ENCODE results near the gene LYRM1. TPM values are rescaled to one million over a fixed set of nuclear protein-coding genes. Genes with fewer than 3 reads are reported as not detected.

Gene LYRM1
- polyA plus RNA-seq, 1 of the 3 experiments (the other 2 are of a cell fraction) = 18.1 TPM

GRCh38 chr16:20923876-20924275, 23.3 kb downstream of the LYRM1 start:
- H3K27ac ChIP-seq (ENCODE audit: low read depth in 2 of 2, low read length in 1 of 2) = no peak overlapping the region
- no peaks in the 10 kb centered on the region for H3F3A ChIP-seq (replicated peaks; ENCODE audit: insufficient read depth)
- no peaks in the 10 kb centered on the region for H3K27me3 ChIP-seq (ENCODE audit: insufficient read depth)
- no peak overlapping the region for H3K9ac ChIP-seq
- no peak overlapping the region for H2AFZ ChIP-seq (ENCODE audit: low read depth)
- no peaks in the 10 kb centered on the region for H3K79me2 ChIP-seq (ENCODE audit: insufficient read depth)
- no peak overlapping the region for H3K4me3 ChIP-seq (ENCODE audit: low read depth in 2 of 2, low read length in 1 of 2)
- no peaks in the 10 kb centered on the region for H3K4me1 ChIP-seq (ENCODE audit: control insufficient read depth in 1 of 2, insufficient read depth in 2 of 2, low read depth in 1 of 2, low read length in 1 of 2)
- no peak for DNase-seq
- no peak for TF ChIP-seq EP300 (IDR thresholded peaks at IDR 0.05; ENCODE audit: borderline replicate concordance in 1 of 2, low read depth in 1 of 2, low read length in 1 of 2)
- no peak for TF ChIP-seq MXI1 (IDR thresholded peaks at IDR 0.05; ENCODE audit: low read depth, low read length)
- no peak for TF ChIP-seq NFIC (IDR thresholded peaks at IDR 0.05; ENCODE audit: borderline replicate concordance)
- TF ChIP-seq TCF12 (IDR thresholded peaks at IDR 0.05) = no peak
- no peak overlapping the region for H3K4me2 ChIP-seq
- ChIA-PET CTCF (no interaction called here), POLR2A (no interaction called here)
- no peaks in the 10 kb centered on the region for H3K36me3 ChIP-seq (replicated peaks in 1 of 2; ENCODE audit: control insufficient read depth in 1 of 2, insufficient read depth in 2 of 2, low read length in 1 of 2)
- no peaks in the 10 kb centered on the region for H3K9me3 ChIP-seq
- no peaks in the 10 kb centered on the region for H4K20me1 ChIP-seq (ENCODE audit: insufficient read depth)
- WGBS (ENCODE audit: low lambda C conversion rate) = 91% methylated on average over 3 of the region's 3 CpGs
- no peaks in the 10 kb centered on the region for H3K9me2 ChIP-seq

GRCh38 chr16:20925751-20926150, 25.2 kb downstream of the LYRM1 start:
- Histone ChIP-seq H2AFZ (ENCODE audit: low read depth) (no peak overlapping the region), H3K9me2 (no peaks in the 10 kb centered on the region), H3K79me2 (ENCODE audit: insufficient read depth) (no peaks in the 10 kb centered on the region), H3K4me2 (no peak overlapping the region), H4K20me1 (ENCODE audit: insufficient read depth) (no peaks in the 10 kb centered on the region), H3K27ac (ENCODE audit: low read depth in 2 of 2, low read length in 1 of 2) (no peak overlapping the region), H3K9ac (no peak overlapping the region), H3F3A (replicated peaks; ENCODE audit: insufficient read depth) (no peaks in the 10 kb centered on the region), H3K4me3 (ENCODE audit: low read depth in 2 of 2, low read length in 1 of 2) (no peak overlapping the region), H3K9me3 (no peaks in the 10 kb centered on the region), H3K27me3 (ENCODE audit: insufficient read depth) (no peaks in the 10 kb centered on the region), H3K36me3 (replicated peaks in 1 of 2; ENCODE audit: control insufficient read depth in 1 of 2, insufficient read depth in 2 of 2, low read length in 1 of 2) (no peaks in the 10 kb centered on the region), H3K4me1 (ENCODE audit: control insufficient read depth in 1 of 2, insufficient read depth in 2 of 2, low read depth in 1 of 2, low read length in 1 of 2) (no peaks in the 10 kb centered on the region)
- ChIA-PET POLR2A (no interaction called here), CTCF (no interaction called here)
- DNase-seq = no peak
- TF ChIP-seq ELF1 (IDR thresholded peaks at IDR 0.05) (no peak), PBX3 (IDR thresholded peaks at IDR 0.05) (no peak), EZH2phosphoT487 (IDR thresholded peaks at IDR 0.05; ENCODE audit: borderline replicate concordance, low read depth) (no peak), FOXM1 (IDR thresholded peaks at IDR 0.05; ENCODE audit: low read depth) (no peak), SMC3 (IDR thresholded peaks at IDR 0.05; ENCODE audit: low read depth, low read length) (no peak), RFX5 (IDR thresholded peaks at IDR 0.05; ENCODE audit: low read length) (no peak), ZBTB33 (IDR thresholded peaks at IDR 0.05; ENCODE audit: borderline replicate concordance, low read depth) (no peak), GABPA (IDR thresholded peaks at IDR 0.05; ENCODE audit: low read depth) (no peak), FOXJ3 (CRISPR knock-in tag; IDR thresholded peaks at IDR 0.05) (no peak), MAX (IDR thresholded peaks at IDR 0.05; ENCODE audit: low read depth) (no peak), NRF1 (IDR thresholded peaks at IDR 0.05; ENCODE audit: low read depth, low read length) (no peak), MEF2A (IDR thresholded peaks at IDR 0.05; ENCODE audit: borderline replicate concordance, low read depth) (no peak), YY1 (IDR thresholded peaks at IDR 0.05; ENCODE audit: low read depth) (no peak)
- 100% methylated on average over 1 of the region's 1 CpG for WGBS (ENCODE audit: low lambda C conversion rate)
